WTC11 (cell line): ENCODE data around the gene DUOX1. TPM values are rescaled to one million over a fixed set of nuclear protein-coding genes. Genes with fewer than 3 reads are reported as not detected.

Experiments
- ATAC-seq: fragments of 200-7000 bp; cut with Tn5 transposase; 2 replicates; pipeline ENCODE4 v1.10.0; 2021; ENCODE audit warnings: mild to moderate bottlenecking, moderate library complexity
- CTCF ChIA-PET: fragments of 300-600 bp; sonication (Branson Sonifier 250); formaldehyde crosslinking; loops from one replicate; lab custom pipeline; 2021; ENCODE audit warnings: antibody characterized with exemption; lab: Charles Lee
- POLR2A ChIA-PET: fragments of 350-600 bp; sonication (Branson Sonifier 250); formaldehyde crosslinking; loops from one replicate; lab custom pipeline; 2021; ENCODE audit warnings: antibody characterized with exemption; lab: Charles Lee
- DNase-seq: peaks from one replicate; pipeline ENCODE4 v3.0.0; 2021; ENCODE audit warnings: low spot score
- H3K27ac Mint-ChIP-seq: 2 replicates; pipeline ENCODE4 v1.8.0; 2021; ENCODE audit warnings: mixed read lengths
- H3K27me3 Mint-ChIP-seq: 2 replicates; pipeline ENCODE4 v1.8.0; 2021; ENCODE audit warnings: low read depth, mild to moderate bottlenecking, moderate library complexity, mixed read lengths
- H3K36me3 Mint-ChIP-seq: 2 replicates; pipeline ENCODE4 v1.8.0; 2021; ENCODE audit warnings: mixed read lengths
- H3K4me1 Mint-ChIP-seq: 2 replicates; pipeline ENCODE4 v1.8.0; 2022; ENCODE audit warnings: mixed read lengths
- H3K4me3 Mint-ChIP-seq: 2 replicates; pipeline ENCODE4 v1.8.0; 2021; ENCODE audit warnings: mild to moderate bottlenecking, moderate library complexity, mixed read lengths
- H3K9me3 Mint-ChIP-seq: 2 replicates; pipeline ENCODE4 v1.8.0; 2021; ENCODE audit warnings: mixed read lengths
- CREB1 ChIP-seq: sonication (generic); formaldehyde crosslinking; IDR thresholded peaks from 2 replicates; pipeline ENCODE4 v1.8.0; 2023; ENCODE audit warnings: mild to moderate bottlenecking, missing genetic modification reagents
- EMX1 ChIP-seq: fragments of 250-450 bp; sonication (Bioruptor Pico); IDR thresholded peaks from 2 replicates; pipeline ENCODE4 v1.8.0; 2021; ENCODE audit warnings: mild to moderate bottlenecking
- ESRRA ChIP-seq: sonication (generic); formaldehyde crosslinking; IDR thresholded peaks from 2 replicates; pipeline ENCODE4 v1.8.1; 2022; ENCODE audit warnings: mild to moderate bottlenecking, missing genetic modification reagents, borderline replicate concordance
- FOXK1 ChIP-seq: sonication (generic); formaldehyde crosslinking; IDR thresholded peaks from 2 replicates; pipeline ENCODE4 v1.8.0; 2022; ENCODE audit warnings: mild to moderate bottlenecking, moderate library complexity, missing genetic modification reagents
- GRHL2 ChIP-seq: fragments of 250-450 bp; sonication (Bioruptor Pico); IDR thresholded peaks from 2 replicates; pipeline ENCODE4 v1.8.0; 2022; ENCODE audit warnings: mild to moderate bottlenecking, moderate library complexity; ENCODE audit not compliant: insufficient replicate concordance, severe bottlenecking
- IRF2 ChIP-seq: sonication (generic); formaldehyde crosslinking; IDR thresholded peaks from 2 replicates; pipeline ENCODE4 v1.8.0; 2022; ENCODE audit warnings: low read depth, missing genetic modification reagents, borderline replicate concordance
- JUN ChIP-seq: sonication (generic); formaldehyde crosslinking; IDR thresholded peaks from 2 replicates; pipeline ENCODE4 v1.8.0; 2023; ENCODE audit warnings: mild to moderate bottlenecking, missing genetic modification reagents
- MYBL2 ChIP-seq: sonication (generic); formaldehyde crosslinking; IDR thresholded peaks from 2 replicates; pipeline ENCODE4 v1.8.1; 2023; ENCODE audit warnings: mild to moderate bottlenecking, moderate library complexity, missing genetic modification reagents
- NR1H2 ChIP-seq: sonication (generic); formaldehyde crosslinking; IDR thresholded peaks from 2 replicates; pipeline ENCODE4 v1.9.0; 2021; ENCODE audit warnings: mild to moderate bottlenecking, moderate library complexity, missing genetic modification reagents
- OVOL2 ChIP-seq: fragments of 250-450 bp; sonication (Bioruptor Pico); IDR thresholded peaks from 2 replicates; pipeline ENCODE4 v1.9.0; 2021; ENCODE audit warnings: mild to moderate bottlenecking, borderline replicate concordance
- PRRX2 ChIP-seq: fragments of 250-450 bp; sonication (Bioruptor Pico); IDR thresholded peaks from 2 replicates; pipeline ENCODE4 v1.8.0; 2021; ENCODE audit warnings: mild to moderate bottlenecking
- SMAD4 ChIP-seq: sonication (generic); formaldehyde crosslinking; IDR thresholded peaks from 2 replicates; pipeline ENCODE4 v1.8.0; 2022; ENCODE audit warnings: mild to moderate bottlenecking, missing genetic modification reagents
- SOX15 ChIP-seq: fragments of 250-450 bp; sonication (Bioruptor Pico); IDR thresholded peaks from 2 replicates; pipeline ENCODE4 v1.9.0; 2021; ENCODE audit warnings: mild to moderate bottlenecking
- TCF7 ChIP-seq: sonication (generic); formaldehyde crosslinking; IDR thresholded peaks from 2 replicates; pipeline ENCODE4 v1.8.0; 2022; ENCODE audit warnings: mild to moderate bottlenecking, low read depth, missing genetic modification reagents, moderate library complexity
- TP53 ChIP-seq: sonication (generic); formaldehyde crosslinking; IDR thresholded peaks from 2 replicates; pipeline ENCODE4 v1.8.1; 2023; ENCODE audit warnings: mild to moderate bottlenecking, missing genetic modification reagents
- ZNF121 ChIP-seq: sonication (generic); formaldehyde crosslinking; IDR thresholded peaks from 2 replicates; pipeline ENCODE4 v1.8.0; 2023; ENCODE audit warnings: missing genetic modification reagents
- ZNF263 ChIP-seq: sonication (generic); formaldehyde crosslinking; IDR thresholded peaks from 2 replicates; pipeline ENCODE4 v1.8.1; 2022; ENCODE audit warnings: low read depth, mild to moderate bottlenecking, moderate library complexity, missing genetic modification reagents
- ZNF281 ChIP-seq: sonication (generic); formaldehyde crosslinking; IDR thresholded peaks from 2 replicates; pipeline ENCODE4 v1.8.0; 2023; ENCODE audit warnings: mild to moderate bottlenecking, missing genetic modification reagents
- ZNF396 ChIP-seq: fragments of 250-450 bp; sonication (Bioruptor Pico); IDR thresholded peaks from 2 replicates; pipeline ENCODE4 v1.8.0; 2021; ENCODE audit warnings: mild to moderate bottlenecking, moderate library complexity, borderline replicate concordance
- ZNF425 ChIP-seq: fragments of 250-450 bp; sonication (Bioruptor Pico); conservative IDR thresholded peaks from 2 replicates; pipeline ENCODE4 v1.9.0; 2021; ENCODE audit warnings: mild to moderate bottlenecking
- total RNA-seq: library from RNA; stranded (reverse); gene quantifications from 3 replicates; pipeline ENCODE4 v1.2.3, GENCODE V29; 2021
- TF ChIP-seq, protein P1 (sequence below): fragments of 250-450 bp; sonication (Bioruptor Pico); IDR thresholded peaks from 2 replicates; pipeline ENCODE4 v1.8.0; 2021; ENCODE audit warnings: mild to moderate bottlenecking
- TF ChIP-seq, protein P2 (sequence below): sonication (generic); formaldehyde crosslinking; IDR thresholded peaks from 2 replicates; pipeline ENCODE4 v1.8.0; 2023; ENCODE audit warnings: missing genetic modification reagents, mild to moderate bottlenecking, borderline replicate concordance

DUOX1 gene
- total RNA-seq, 1 experiment from 2014 or later = 1.3 TPM

DNA sequence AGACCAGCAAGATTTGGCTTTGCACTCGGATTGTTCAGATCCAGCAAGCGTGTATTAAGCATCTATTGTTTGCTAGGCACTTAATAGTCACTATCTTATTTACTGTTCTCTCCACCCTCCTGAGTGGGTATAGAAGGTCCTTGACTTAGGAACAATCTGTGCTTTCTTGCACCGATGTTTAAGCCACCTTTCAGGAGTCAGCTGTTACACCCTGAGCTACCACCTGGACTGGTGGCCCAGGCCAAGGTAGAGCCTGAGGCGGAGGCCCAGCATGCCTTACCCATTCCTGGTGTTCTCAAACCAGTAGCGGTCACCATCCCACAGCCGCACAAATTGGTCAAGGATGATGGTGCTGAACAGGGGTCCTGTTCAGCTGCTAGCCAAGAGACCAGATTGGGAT lies 10.0 kb downstream of the DUOX1 start (continued):
- TF ChIP-seq, protein P1, sequence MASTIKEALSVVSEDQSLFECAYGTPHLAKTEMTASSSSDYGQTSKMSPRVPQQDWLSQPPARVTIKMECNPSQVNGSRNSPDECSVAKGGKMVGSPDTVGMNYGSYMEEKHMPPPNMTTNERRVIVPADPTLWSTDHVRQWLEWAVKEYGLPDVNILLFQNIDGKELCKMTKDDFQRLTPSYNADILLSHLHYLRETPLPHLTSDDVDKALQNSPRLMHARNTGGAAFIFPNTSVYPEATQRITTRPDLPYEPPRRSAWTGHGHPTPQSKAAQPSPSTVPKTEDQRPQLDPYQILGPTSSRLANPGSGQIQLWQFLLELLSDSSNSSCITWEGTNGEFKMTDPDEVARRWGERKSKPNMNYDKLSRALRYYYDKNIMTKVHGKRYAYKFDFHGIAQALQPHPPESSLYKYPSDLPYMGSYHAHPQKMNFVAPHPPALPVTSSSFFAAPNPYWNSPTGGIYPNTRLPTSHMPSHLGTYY (CRISPR knock-in tag) = no peak
- no peak for TF ChIP-seq TCF7
- TF ChIP-seq, all 79 proteins: peak for 0

DNA sequence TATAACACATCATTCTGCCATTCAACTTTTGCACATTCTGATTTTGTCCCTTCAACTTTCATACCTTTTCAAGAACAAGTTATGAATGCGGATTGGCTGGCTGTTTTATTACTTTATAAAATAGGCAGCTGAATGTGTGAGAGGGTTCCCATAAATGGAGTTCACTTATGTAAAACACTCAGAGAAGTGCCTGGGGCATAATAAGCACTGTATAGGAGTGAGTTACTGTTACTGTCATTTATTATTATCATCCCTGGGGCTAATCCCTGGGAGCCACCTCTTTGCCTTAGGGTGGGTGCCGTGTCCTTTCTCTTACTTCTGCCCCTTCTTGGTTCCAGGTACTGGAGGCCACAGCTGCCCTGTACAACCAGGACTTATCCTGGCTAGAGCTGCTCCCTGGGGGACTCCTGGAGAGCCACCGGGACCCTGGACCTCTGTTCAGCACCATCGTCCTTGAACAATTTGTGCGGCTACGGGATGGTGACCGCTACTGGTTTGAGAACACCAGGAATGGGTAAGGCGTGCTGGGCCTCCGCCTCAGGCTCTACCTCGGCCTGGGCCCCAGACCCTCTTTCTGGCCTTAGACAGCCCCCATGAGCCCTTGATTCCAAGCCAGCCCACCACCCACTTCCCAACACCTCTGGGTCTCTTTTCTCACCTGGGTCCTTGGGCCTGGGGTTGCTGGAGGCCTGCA lies 10.9 kb downstream of the DUOX1 start:
- Mint-ChIP-seq H3K27me3 (peaks cover 32% of the 10 kb centered on the region), H3K36me3 (no peaks in the 10 kb centered on the region), H3K9me3 (no peaks in the 10 kb centered on the region), H3K4me1 (peaks cover 5% of the 10 kb centered on the region; the same call in 1 of the 2 replicates), H3K27ac (no peak overlapping the region), H3K4me3 (no peak overlapping the region)
- ATAC-seq = no peak
- CTCF ChIA-PET = interaction anchor here (0.8 to 1.5 kb wide), 4 partner anchors 14 to 31 kb away, joined by 3 to 7 read pairs (median 4); no protein-coding TSS in a partner anchor
- DNase-seq = no peak
- POLR2A ChIA-PET = no interaction called here
- TF ChIP-seq ZNF121 (CRISPR knock-in tag) (no peak), SMAD4 (no peak), PRRX2 (CRISPR knock-in tag) (no peak), JUN (CRISPR knock-in tag) (no peak), FOXK1 (CRISPR knock-in tag) (no peak), MYBL2 (CRISPR knock-in tag) (no peak), GRHL2 (CRISPR knock-in tag) (no peak), ZNF425 (CRISPR knock-in tag) (no peak), EMX1 (CRISPR knock-in tag) (no peak), OVOL2 (no peak)
- TF ChIP-seq, protein P1 (CRISPR knock-in tag) = no peak

GRCh38 chr15:45141386-45141785 lies 11.6 kb downstream of the DUOX1 start:
- DNase-seq = no peak
- no peak for ATAC-seq
- H3K36me3 Mint-ChIP-seq = no peaks in the 10 kb centered on the region
- H3K4me1 Mint-ChIP-seq = peaks cover 2% of the 10 kb centered on the region; the same call in 1 of the 2 replicates
- peaks cover 31% of the 10 kb centered on the region for H3K27me3 Mint-ChIP-seq
- CTCF ChIA-PET = interaction anchor here (0.6 to 2.6 kb wide), 5 partner anchors 14 to 37 kb away, joined by 3 to 9 read pairs (median 5); no protein-coding TSS in a partner anchor
- H3K27ac Mint-ChIP-seq = no peak overlapping the region
- no peak overlapping the region for H3K4me3 Mint-ChIP-seq
- H3K9me3 Mint-ChIP-seq = no peaks in the 10 kb centered on the region
- POLR2A ChIA-PET = no interaction called here
- TF ChIP-seq CREB1 = no peak
- no peak for TF ChIP-seq IRF2
- TF ChIP-seq SOX15 (CRISPR knock-in tag) = no peak
- TF ChIP-seq ZNF281 = no peak
- TF ChIP-seq ESRRA = no peak
- TF ChIP-seq, protein P2, sequence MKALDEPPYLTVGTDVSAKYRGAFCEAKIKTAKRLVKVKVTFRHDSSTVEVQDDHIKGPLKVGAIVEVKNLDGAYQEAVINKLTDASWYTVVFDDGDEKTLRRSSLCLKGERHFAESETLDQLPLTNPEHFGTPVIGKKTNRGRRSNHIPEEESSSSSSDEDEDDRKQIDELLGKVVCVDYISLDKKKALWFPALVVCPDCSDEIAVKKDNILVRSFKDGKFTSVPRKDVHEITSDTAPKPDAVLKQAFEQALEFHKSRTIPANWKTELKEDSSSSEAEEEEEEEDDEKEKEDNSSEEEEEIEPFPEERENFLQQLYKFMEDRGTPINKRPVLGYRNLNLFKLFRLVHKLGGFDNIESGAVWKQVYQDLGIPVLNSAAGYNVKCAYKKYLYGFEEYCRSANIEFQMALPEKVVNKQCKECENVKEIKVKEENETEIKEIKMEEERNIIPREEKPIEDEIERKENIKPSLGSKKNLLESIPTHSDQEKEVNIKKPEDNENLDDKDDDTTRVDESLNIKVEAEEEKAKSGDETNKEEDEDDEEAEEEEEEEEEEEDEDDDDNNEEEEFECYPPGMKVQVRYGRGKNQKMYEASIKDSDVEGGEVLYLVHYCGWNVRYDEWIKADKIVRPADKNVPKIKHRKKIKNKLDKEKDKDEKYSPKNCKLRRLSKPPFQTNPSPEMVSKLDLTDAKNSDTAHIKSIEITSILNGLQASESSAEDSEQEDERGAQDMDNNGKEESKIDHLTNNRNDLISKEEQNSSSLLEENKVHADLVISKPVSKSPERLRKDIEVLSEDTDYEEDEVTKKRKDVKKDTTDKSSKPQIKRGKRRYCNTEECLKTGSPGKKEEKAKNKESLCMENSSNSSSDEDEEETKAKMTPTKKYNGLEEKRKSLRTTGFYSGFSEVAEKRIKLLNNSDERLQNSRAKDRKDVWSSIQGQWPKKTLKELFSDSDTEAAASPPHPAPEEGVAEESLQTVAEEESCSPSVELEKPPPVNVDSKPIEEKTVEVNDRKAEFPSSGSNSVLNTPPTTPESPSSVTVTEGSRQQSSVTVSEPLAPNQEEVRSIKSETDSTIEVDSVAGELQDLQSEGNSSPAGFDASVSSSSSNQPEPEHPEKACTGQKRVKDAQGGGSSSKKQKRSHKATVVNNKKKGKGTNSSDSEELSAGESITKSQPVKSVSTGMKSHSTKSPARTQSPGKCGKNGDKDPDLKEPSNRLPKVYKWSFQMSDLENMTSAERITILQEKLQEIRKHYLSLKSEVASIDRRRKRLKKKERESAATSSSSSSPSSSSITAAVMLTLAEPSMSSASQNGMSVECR (CRISPR knock-in tag) = no peak
- no peak for TF ChIP-seq ZNF263 (CRISPR knock-in tag)
- TF ChIP-seq NR1H2 (CRISPR knock-in tag) = no peak
- TF ChIP-seq ZNF396 (CRISPR knock-in tag) = no peak
- no peak for TF ChIP-seq TP53 (CRISPR knock-in tag)
